Rectal smooth muscle tissue (tissue), 1 donor: ENCODE data around the gene TMEM59.
"Not testable (repeated sequence)": the region's sequence is repeated elsewhere in the genome, so short reads cannot be mapped to it uniquely, and the experiment has no call there.

Experiments
- H3K27ac ChIP-seq: one replicate; pipeline ENCODE4 v1.7.0; 2013; ENCODE audit warnings: low read depth, low read length, inconsistent platforms
- H3K27me3 ChIP-seq: one replicate; pipeline ENCODE4 v1.7.0; 2013; ENCODE audit warnings: low read length; ENCODE audit not compliant: control insufficient read depth, insufficient read depth
- H3K36me3 ChIP-seq: one replicate; pipeline ENCODE4 v1.7.0; 2013; ENCODE audit warnings: low read length; ENCODE audit not compliant: control insufficient read depth, insufficient read depth
- H3K4me1 ChIP-seq: one replicate; pipeline ENCODE4 v1.7.0; 2013; ENCODE audit warnings: low read length; ENCODE audit not compliant: control insufficient read depth, insufficient read depth
- H3K4me3 ChIP-seq: one replicate; pipeline ENCODE4 v1.7.0; 2013; ENCODE audit warnings: low read length
- H3K9ac ChIP-seq: one replicate; pipeline ENCODE4 v1.7.0; 2013; ENCODE audit warnings: low read length

TMEM59 gene, protein sequence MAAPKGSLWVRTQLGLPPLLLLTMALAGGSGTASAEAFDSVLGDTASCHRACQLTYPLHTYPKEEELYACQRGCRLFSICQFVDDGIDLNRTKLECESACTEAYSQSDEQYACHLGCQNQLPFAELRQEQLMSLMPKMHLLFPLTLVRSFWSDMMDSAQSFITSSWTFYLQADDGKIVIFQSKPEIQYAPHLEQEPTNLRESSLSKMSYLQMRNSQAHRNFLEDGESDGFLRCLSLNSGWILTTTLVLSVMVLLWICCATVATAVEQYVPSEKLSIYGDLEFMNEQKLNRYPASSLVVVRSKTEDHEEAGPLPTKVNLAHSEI

GRCh38 chr1:54052934-54053744 lies at the start of gene TMEM59, which contains the start of gene TCEANC2:
TSS of gene TMEM59 (minus strand) at chr1:54053204. CDS start at chr1:54053188, 16 bp downstream.
TSS of gene TCEANC2 (plus strand) at chr1:54053608. CDS start at chr1:54054423, 815 bp downstream.
- Histone ChIP-seq H3K27me3 (no peaks in the 10 kb centered on the region), H3K4me1 (peaks cover 5% of the 10 kb centered on the region)

DNA sequence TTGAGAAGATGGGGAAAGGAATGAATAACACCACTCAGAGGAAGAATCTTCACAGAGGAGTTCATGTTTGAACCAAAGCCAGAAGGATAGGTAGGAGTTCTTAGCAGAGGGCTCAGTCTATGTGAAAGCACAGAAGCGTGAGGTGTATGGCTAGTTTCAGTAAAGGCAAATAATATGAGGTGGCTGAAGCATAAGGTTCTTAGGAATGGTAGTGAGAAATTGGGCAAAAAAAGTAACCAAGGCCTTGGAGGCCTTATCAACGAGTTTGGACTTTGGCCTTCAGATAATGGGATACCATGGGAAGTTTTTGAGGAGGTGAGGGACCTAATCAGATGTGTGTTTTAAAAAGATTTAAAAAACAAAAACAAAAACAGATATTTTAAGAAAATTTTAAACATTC lies 47.5 kb upstream of the TMEM59 start:
- Histone ChIP-seq H3K4me3 (no peak overlapping the region), H3K27me3 (no peaks in the 10 kb centered on the region), H3K27ac (no peak overlapping the region), H3K36me3 (no peaks in the 10 kb centered on the region), H3K9ac (no peak overlapping the region), H3K4me1 (no peaks in the 10 kb centered on the region)

More at GRCh38 chr1:54052934-54053744, at the start of gene TMEM59, which contains the start of gene TCEANC2:
- peak within 1 kb of the TSS; percentile 100 for H3K4me3 ChIP-seq
- H3K9ac ChIP-seq = peak within 1 kb of the TSS; percentile 97
- peak within 1 kb of the TSS; percentile 96 for H3K27ac ChIP-seq
- no peaks in the 10 kb centered on the region for H3K36me3 ChIP-seq

DNA sequence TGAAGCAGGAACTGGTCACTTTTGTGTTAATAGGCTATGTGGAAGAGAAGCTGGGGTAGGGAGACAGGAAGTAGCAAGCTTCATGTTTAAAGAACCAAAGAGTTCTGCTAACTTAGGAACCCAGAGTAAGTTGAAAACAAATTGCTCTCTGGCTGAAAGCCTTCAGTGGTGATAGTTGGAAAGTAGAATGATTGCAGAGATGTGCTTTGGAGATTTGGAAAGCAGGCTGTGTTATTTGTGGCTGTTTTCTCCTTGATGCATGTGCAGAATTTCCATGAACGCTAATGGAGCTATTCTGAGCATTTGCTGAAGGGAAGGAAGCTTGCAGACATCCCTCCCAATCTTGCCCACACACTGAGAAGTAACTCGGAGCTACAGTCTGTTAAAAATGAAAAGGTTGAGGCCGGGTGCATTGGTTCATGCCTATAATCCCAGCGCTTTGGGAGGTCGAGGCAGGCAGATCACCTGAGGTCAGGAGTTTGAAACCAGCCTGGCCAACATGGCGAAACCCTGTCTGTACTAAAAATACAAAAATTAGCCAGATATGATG lies 46.1 kb upstream of the TMEM59 start:
- H3K4me3 ChIP-seq = no peak overlapping the region

GRCh38 chr1:54096877-54097240 lies 43.9 kb upstream of the TMEM59 start:
- H3K4me3 ChIP-seq = no peak overlapping the region
- H3K36me3 ChIP-seq = no peaks in the 10 kb centered on the region
- H3K9ac ChIP-seq = no peak overlapping the region
- H3K27ac ChIP-seq = no peak overlapping the region
- no peaks in the 10 kb centered on the region for H3K27me3 ChIP-seq
- no peaks in the 10 kb centered on the region for H3K4me1 ChIP-seq

More for the DNA sequence above, 46.1 kb upstream of the TMEM59 start:
- H3K36me3 ChIP-seq = no peaks in the 10 kb centered on the region
- no peaks in the 10 kb centered on the region for H3K4me1 ChIP-seq
- no peak overlapping the region for H3K27ac ChIP-seq
- no peak overlapping the region for H3K9ac ChIP-seq
- no peaks in the 10 kb centered on the region for H3K27me3 ChIP-seq

GRCh38 chr1:54096227-54096876 lies 43.3 kb upstream of the TMEM59 start:
- H3K4me1 ChIP-seq = no peaks in the 10 kb centered on the region
- H3K4me3 ChIP-seq = no peak overlapping the region
- no peaks in the 10 kb centered on the region for H3K36me3 ChIP-seq
- H3K27ac ChIP-seq = no peak overlapping the region
- no peak overlapping the region for H3K9ac ChIP-seq
- H3K27me3 ChIP-seq = no peaks in the 10 kb centered on the region

- Histone ChIP-seq H3K4me3 (no peak overlapping the region), H3K27ac (no peak overlapping the region), H3K4me1 (no peaks in the 10 kb centered on the region), H3K36me3 (no peaks in the 10 kb centered on the region), H3K27me3 (no peaks in the 10 kb centered on the region), H3K9ac (no peak overlapping the region)
Measured at GRCh38 chr1:54095546-54096226, 42.7 kb upstream of the TMEM59 start.

DNA sequence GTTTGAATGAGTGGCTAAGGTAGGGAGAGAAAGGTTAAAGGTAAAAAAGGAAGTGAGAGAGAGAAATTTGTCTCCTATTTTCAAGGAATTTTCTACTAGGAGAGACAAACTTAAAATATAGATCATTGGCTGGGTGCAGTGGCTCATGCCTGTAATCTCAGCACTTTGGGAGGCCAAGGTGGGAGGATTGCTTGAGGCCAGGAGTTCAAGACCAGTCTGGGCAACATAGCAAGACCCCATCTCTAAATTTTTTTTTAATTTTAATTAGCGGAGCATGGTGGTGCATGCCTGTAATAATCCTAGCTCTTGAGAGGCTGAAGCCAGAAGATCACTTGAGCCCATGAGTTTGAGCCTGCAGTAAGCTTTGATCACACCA lies 41.7 kb upstream of the TMEM59 start:
- not testable (repeated sequence) for H3K4me3 ChIP-seq, H3K36me3 ChIP-seq, H3K27ac ChIP-seq, H3K9ac ChIP-seq, H3K27me3 ChIP-seq, H3K4me1 ChIP-seq

GRCh38 chr1:54094001-54094729 lies 41.2 kb upstream of the TMEM59 start:
- Histone ChIP-seq H3K9ac (no peak overlapping the region), H3K4me1 (no peaks in the 10 kb centered on the region), H3K27ac (no peak overlapping the region), H3K36me3 (no peaks in the 10 kb centered on the region), H3K27me3 (no peaks in the 10 kb centered on the region), H3K4me3 (no peak overlapping the region)

DNA sequence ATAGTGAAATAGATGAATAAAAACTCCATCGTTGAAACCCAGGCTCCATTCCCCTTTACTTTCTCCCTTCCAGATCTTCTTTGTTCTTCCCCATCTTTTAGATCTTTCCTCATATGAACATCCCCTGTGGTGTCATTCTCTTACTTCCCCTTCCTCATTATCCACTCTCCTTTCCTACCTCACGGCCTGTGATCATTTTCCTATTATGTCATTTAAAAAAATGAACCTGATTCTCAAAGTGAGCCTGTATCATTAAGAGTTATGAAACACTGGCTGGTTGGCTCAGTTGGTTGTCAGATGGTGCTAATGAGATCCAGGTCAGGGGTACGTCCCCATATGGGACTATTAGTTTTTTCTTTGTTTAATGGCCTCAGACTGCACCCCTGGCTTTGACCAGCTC lies 38.7 kb upstream of the TMEM59 start:
- no peaks in the 10 kb centered on the region for H3K4me1 ChIP-seq
- H3K36me3 ChIP-seq = no peaks in the 10 kb centered on the region
- H3K9ac ChIP-seq = no peak overlapping the region
- no peak overlapping the region for H3K4me3 ChIP-seq
- H3K27ac ChIP-seq = no peak overlapping the region
- no peaks in the 10 kb centered on the region for H3K27me3 ChIP-seq

DNA sequence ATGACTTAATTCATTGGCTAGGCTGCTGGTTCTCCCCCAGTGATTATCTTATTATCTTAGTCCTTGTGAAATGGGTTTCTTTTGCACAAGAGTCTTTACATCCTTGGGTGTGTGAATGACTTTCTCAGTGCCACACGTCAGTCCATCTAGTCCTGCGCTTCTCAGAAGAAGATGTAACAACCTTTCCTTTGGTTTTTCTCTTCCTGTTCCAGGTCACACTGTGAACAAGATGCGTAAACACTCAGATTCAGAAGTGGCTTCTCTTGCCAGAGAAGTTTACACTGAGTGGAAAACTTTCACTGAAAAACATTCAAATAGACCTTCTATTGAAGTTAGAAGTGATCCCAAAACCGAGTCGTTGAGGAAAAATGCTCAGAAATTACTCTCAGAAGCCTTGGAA lies 35.4 kb upstream of the TMEM59 start:
- no peak overlapping the region for H3K4me3 ChIP-seq
- H3K36me3 ChIP-seq = no peaks in the 10 kb centered on the region
- H3K4me1 ChIP-seq = no peaks in the 10 kb centered on the region
- no peak overlapping the region for H3K27ac ChIP-seq
- no peaks in the 10 kb centered on the region for H3K27me3 ChIP-seq
- H3K9ac ChIP-seq = no peak overlapping the region

GRCh38 chr1:54086754-54087153 lies 33.8 kb upstream of the TMEM59 start:
- H3K27ac ChIP-seq = no peak overlapping the region
- H3K27me3 ChIP-seq = no peaks in the 10 kb centered on the region
- no peak overlapping the region for H3K9ac ChIP-seq
- H3K36me3 ChIP-seq = no peaks in the 10 kb centered on the region
- H3K4me3 ChIP-seq = no peak overlapping the region
- H3K4me1 ChIP-seq = no peaks in the 10 kb centered on the region
